Measurements from ENCODE around the gene SCYGR2.

DNA sequence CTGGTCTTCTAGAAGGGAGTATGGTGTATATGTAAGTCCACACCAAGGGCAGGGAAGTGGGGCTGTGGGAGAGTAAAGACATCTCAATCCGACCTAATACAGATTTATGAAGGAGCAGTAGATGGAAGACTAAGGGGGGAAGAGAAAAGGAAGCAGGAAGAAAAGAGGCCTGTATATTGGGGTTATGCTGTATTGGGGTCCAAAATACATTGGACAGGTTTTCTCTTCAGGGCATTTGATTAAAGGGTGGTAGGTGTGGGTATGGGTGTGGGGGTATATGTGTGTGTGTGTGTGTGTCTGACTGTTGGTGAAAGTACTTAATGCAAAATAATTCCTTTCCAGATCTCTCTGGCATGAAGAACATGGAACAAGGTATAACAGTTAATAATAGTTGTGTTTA lies 33.6 kb upstream of the SCYGR2 start:
- TF ChIP-seq, protein P1, sequence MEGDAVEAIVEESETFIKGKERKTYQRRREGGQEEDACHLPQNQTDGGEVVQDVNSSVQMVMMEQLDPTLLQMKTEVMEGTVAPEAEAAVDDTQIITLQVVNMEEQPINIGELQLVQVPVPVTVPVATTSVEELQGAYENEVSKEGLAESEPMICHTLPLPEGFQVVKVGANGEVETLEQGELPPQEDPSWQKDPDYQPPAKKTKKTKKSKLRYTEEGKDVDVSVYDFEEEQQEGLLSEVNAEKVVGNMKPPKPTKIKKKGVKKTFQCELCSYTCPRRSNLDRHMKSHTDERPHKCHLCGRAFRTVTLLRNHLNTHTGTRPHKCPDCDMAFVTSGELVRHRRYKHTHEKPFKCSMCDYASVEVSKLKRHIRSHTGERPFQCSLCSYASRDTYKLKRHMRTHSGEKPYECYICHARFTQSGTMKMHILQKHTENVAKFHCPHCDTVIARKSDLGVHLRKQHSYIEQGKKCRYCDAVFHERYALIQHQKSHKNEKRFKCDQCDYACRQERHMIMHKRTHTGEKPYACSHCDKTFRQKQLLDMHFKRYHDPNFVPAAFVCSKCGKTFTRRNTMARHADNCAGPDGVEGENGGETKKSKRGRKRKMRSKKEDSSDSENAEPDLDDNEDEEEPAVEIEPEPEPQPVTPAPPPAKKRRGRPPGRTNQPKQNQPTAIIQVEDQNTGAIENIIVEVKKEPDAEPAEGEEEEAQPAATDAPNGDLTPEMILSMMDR (IDR thresholded peaks at IDR 0.05) = no peak
- no peak for TF ChIP-seq YY1 (IDR thresholded peaks at IDR 0.05; ENCODE audit: low read depth)
- no peak for TF ChIP-seq RAD21 (IDR thresholded peaks at IDR 0.05; ENCODE audit: low read length)
